Testis (tissue), 2 donors: Measurements from ENCODE around the gene TBL2.
"Not testable (repeated sequence)": the region's sequence is repeated elsewhere in the genome, so short reads cannot be mapped to it uniquely, and the experiment has no call there.

Experiments
- POLR2A ChIP-seq: fragments of 450-650 bp; IDR thresholded peaks from one replicate; pipeline ENCODE4 v1.6.1; 2017; ENCODE audit warnings: antibody characterized with exemption, mild to moderate bottlenecking, moderate library complexity
- TF ChIP-seq, protein P1 (sequence below), 3 experiments: fragments of 450-650 bp in 2 of 3; fragments of 200-600 bp in 1 of 3; sonication (generic) in 1 of 3; IDR thresholded peaks; one replicate each; pipeline ENCODE4 v1.5.1; 2016 to 2019; ENCODE audit warnings: antibody characterized with exemption in 3 of 3, mild to moderate bottlenecking in 2 of 3, moderate library complexity in 1 of 3

DNA sequence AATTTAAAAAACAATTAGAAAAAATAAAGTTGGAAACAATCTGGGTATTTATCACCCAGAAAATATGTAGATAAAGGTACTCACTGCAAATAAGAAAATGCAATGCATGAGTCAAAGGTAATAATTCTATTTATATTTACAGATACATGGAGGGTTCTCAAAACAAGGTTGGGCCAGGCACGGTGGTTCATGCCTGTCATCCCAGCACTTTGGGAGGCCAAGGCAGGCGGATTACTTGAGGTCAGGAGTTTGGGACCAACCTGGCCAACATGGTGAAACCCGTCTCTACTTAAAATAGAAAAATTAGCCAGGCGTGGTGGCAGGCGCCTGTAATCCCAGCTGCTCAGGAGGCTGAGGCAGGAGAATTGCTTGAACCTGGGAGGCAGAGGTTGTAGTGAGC is 28.3 kb downstream of the TBL2 start:
- TF ChIP-seq, protein P1, sequence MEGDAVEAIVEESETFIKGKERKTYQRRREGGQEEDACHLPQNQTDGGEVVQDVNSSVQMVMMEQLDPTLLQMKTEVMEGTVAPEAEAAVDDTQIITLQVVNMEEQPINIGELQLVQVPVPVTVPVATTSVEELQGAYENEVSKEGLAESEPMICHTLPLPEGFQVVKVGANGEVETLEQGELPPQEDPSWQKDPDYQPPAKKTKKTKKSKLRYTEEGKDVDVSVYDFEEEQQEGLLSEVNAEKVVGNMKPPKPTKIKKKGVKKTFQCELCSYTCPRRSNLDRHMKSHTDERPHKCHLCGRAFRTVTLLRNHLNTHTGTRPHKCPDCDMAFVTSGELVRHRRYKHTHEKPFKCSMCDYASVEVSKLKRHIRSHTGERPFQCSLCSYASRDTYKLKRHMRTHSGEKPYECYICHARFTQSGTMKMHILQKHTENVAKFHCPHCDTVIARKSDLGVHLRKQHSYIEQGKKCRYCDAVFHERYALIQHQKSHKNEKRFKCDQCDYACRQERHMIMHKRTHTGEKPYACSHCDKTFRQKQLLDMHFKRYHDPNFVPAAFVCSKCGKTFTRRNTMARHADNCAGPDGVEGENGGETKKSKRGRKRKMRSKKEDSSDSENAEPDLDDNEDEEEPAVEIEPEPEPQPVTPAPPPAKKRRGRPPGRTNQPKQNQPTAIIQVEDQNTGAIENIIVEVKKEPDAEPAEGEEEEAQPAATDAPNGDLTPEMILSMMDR (IDR thresholded peaks at IDR 0.05) = not testable (repeated sequence)
- TF ChIP-seq POLR2A = not testable (repeated sequence)
